Measurements from ENCODE around the gene DEFB114.

DEFB114 gene

GRCh38 chr6:49919261-49919660, 44.7 kb downstream of the DEFB114 start:
- H3K36me3 ChIP-seq (replicated peaks): no peaks in the 10 kb centered on the region
- no peak overlapping the region for H3K27ac ChIP-seq
- no peak for DNase-seq
- H3K4me3 ChIP-seq (ENCODE audit: low read depth, low read length): no peak overlapping the region
- no peak for TF ChIP-seq CTCF (IDR thresholded peaks at IDR 0.05; ENCODE audit: low read depth, low read length, missing control alignments)
- H3K27me3 ChIP-seq (replicated peaks): no peaks in the 10 kb centered on the region
- in situ Hi-C loops (cut with HindIII; ENCODE audit: low pct_ligation_motif_present, low sequenced_read_pairs): no loop called here

- H3K27me3 ChIP-seq (replicated peaks): no peaks in the 10 kb centered on the region
- TF ChIP-seq CTCF (IDR thresholded peaks at IDR 0.05; ENCODE audit: low read depth, low read length, missing control alignments): no peak
- in situ Hi-C loops (cut with HindIII; ENCODE audit: low pct_ligation_motif_present, low sequenced_read_pairs): no loop called here
- H3K27ac ChIP-seq: no peak overlapping the region
- no peak for DNase-seq
- no peak overlapping the region for H3K4me3 ChIP-seq (ENCODE audit: low read depth, low read length)
- no peaks in the 10 kb centered on the region for H3K36me3 ChIP-seq (replicated peaks)
Measured at GRCh38 chr6:49918787-49919186, 45.2 kb downstream of the DEFB114 start.

GRCh38 chr6:49915035-49915434, 48.9 kb downstream of the DEFB114 start:
- no peak overlapping the region for H3K4me3 ChIP-seq (ENCODE audit: low read depth, low read length)
- H3K36me3 ChIP-seq (replicated peaks): no peaks in the 10 kb centered on the region
- DNase-seq: no peak
- no peaks in the 10 kb centered on the region for H3K27me3 ChIP-seq (replicated peaks)
- H3K27ac ChIP-seq: no peak overlapping the region
- in situ Hi-C loops (cut with HindIII; ENCODE audit: low pct_ligation_motif_present, low sequenced_read_pairs): no loop called here
- no peak for TF ChIP-seq CTCF (IDR thresholded peaks at IDR 0.05; ENCODE audit: low read depth, low read length, missing control alignments)

- in situ Hi-C loops (cut with HindIII; ENCODE audit: low pct_ligation_motif_present, low sequenced_read_pairs): no loop called here
- no peak overlapping the region for H3K4me3 ChIP-seq (ENCODE audit: low read depth, low read length)
- H3K27ac ChIP-seq: no peak overlapping the region
Measured at GRCh38 chr6:49913636-49914375, 50.2 kb downstream of the DEFB114 start.

GRCh38 chr6:49912196-49912595, 51.8 kb downstream of the DEFB114 start:
- no peak for DNase-seq
- H3K27ac ChIP-seq: no peak overlapping the region
- H3K4me3 ChIP-seq (ENCODE audit: low read depth, low read length): no peak overlapping the region
- no peak for TF ChIP-seq CTCF (IDR thresholded peaks at IDR 0.05; ENCODE audit: low read depth, low read length, missing control alignments)
- no peaks in the 10 kb centered on the region for H3K27me3 ChIP-seq (replicated peaks)
- in situ Hi-C loops (cut with HindIII; ENCODE audit: low pct_ligation_motif_present, low sequenced_read_pairs): no loop called here
- no peaks in the 10 kb centered on the region for H3K36me3 ChIP-seq (replicated peaks)

More at GRCh38 chr6:49913636-49914375, 50.2 kb downstream of the DEFB114 start:
- no peak for TF ChIP-seq CTCF (IDR thresholded peaks at IDR 0.05; ENCODE audit: low read depth, low read length, missing control alignments)
- no peaks in the 10 kb centered on the region for H3K27me3 ChIP-seq (replicated peaks)
- no peaks in the 10 kb centered on the region for H3K36me3 ChIP-seq (replicated peaks)
- DNase-seq: no peak

GRCh38 chr6:49911252-49911651, 52.7 kb downstream of the DEFB114 start:
- in situ Hi-C loops (cut with HindIII; ENCODE audit: low pct_ligation_motif_present, low sequenced_read_pairs): no loop called here
- no peak for DNase-seq
- Histone ChIP-seq H3K27ac (no peak overlapping the region), H3K27me3 (replicated peaks) (no peaks in the 10 kb centered on the region), H3K4me3 (ENCODE audit: low read depth, low read length) (no peak overlapping the region), H3K36me3 (replicated peaks) (no peaks in the 10 kb centered on the region)
- no peak for TF ChIP-seq CTCF (IDR thresholded peaks at IDR 0.05; ENCODE audit: low read depth, low read length, missing control alignments)
